Measurements from ENCODE around the gene DNAH14.

DNA sequence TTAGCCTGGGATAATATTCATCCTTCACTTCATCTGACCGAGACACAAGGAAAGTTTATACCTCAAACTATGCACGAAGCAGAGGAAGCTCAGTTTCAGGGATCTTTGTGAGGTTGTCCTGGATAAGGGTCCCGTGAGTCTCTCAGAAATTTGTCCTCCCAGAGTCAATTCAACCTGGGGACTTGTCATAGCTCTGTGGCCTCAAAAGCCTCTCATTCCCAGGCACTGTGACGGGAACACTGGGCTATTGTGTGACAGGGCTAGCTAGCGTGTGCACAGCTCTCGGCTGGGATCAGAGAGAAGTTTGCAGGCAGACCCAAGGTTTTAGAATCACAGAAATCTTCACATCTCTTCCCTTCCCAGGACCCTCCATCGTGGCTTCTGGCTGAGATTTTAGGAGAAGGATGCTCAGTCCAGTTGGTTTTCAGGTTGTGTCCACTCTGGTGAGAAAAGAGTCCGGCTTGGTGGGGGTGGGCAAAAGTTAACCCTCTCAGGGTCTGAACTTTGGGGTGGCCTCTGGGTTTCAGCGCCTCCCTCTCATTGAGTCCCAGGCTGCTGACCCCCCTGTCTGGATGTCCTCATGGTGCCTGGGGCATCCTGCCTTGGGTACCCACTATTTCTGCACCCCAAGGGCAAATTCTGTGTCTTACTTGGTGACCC lies 518.8 kb downstream of the DNAH14 start:
- TF ChIP-seq, protein P1, sequence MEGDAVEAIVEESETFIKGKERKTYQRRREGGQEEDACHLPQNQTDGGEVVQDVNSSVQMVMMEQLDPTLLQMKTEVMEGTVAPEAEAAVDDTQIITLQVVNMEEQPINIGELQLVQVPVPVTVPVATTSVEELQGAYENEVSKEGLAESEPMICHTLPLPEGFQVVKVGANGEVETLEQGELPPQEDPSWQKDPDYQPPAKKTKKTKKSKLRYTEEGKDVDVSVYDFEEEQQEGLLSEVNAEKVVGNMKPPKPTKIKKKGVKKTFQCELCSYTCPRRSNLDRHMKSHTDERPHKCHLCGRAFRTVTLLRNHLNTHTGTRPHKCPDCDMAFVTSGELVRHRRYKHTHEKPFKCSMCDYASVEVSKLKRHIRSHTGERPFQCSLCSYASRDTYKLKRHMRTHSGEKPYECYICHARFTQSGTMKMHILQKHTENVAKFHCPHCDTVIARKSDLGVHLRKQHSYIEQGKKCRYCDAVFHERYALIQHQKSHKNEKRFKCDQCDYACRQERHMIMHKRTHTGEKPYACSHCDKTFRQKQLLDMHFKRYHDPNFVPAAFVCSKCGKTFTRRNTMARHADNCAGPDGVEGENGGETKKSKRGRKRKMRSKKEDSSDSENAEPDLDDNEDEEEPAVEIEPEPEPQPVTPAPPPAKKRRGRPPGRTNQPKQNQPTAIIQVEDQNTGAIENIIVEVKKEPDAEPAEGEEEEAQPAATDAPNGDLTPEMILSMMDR (IDR thresholded peaks at IDR 0.05), result no peak
- TF ChIP-seq POLR2AphosphoS5 (IDR thresholded peaks at IDR 0.05; ENCODE audit: low read depth, low read length), result no peak
- no peak for TF ChIP-seq SIN3A (IDR thresholded peaks at IDR 0.05; ENCODE audit: borderline replicate concordance, insufficient read depth, low read depth, low read length)

Measured in Panc1 (cell line).